H4 (cell line): Measurements from ENCODE around the gene TUBA3E. TPM values are rescaled to one million over a fixed set of nuclear protein-coding genes. Genes with fewer than 3 reads are reported as not detected.
"Not testable (repeated sequence)": the region's sequence is repeated elsewhere in the genome, so short reads cannot be mapped to it uniquely, and the experiment has no call there.

Source experiments
- DNase-seq: peaks from one replicate; pipeline ENCODE4 v3.0.0-alpha.2; 2015; ENCODE audit warnings: low spot score
- total RNA-seq: library from RNA; depleted of rRNA; stranded (reverse); fragments of >200 nt; shearing (Covaris generic); gene quantifications from 2 replicates; pipeline ENCODE4 v1.2.3, GENCODE V29; 2014; rRNA removed

The TUBA3E gene
- total RNA-seq, 1 experiment from 2014 or later = 0.10 TPM

DNA sequence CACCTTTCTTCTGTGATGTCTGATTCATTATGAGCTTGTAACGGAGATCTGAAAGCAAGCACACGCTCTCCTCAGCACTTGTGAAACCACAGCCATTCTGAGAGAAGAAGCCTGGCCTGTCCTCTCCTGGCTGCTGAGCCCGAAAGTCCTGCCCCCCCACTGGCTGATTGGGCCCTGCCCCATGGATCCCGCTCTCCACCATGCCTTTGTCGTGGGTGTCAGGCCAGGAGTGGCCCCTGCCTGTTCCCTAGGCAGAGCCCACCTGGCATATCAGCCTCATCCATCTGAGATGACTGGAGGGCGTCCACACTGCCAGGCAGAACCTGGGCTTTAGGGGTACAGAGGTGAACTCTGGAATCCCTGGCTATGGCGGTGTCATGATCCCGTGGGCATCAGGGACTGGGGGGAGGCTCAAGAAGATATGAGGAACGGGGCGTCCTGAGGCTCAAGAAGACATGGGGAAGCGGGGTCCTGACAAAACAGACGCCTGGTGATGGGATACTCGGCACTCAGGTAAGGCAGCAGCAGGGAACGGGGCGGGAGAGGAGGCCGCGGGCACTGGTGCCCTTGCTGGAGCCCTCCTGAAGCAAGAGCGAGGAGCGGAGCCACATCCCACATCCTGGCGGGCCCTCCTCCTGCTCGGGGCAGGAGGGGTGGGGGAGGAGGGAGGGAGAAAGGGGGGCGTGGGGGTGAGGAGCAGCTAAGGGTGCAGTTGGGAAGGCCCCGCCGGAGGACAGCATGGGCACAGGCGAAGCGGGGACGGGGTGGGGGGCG is 54.8 kb downstream of the TUBA3E start:
- DNase-seq = not testable (repeated sequence)

DNA sequence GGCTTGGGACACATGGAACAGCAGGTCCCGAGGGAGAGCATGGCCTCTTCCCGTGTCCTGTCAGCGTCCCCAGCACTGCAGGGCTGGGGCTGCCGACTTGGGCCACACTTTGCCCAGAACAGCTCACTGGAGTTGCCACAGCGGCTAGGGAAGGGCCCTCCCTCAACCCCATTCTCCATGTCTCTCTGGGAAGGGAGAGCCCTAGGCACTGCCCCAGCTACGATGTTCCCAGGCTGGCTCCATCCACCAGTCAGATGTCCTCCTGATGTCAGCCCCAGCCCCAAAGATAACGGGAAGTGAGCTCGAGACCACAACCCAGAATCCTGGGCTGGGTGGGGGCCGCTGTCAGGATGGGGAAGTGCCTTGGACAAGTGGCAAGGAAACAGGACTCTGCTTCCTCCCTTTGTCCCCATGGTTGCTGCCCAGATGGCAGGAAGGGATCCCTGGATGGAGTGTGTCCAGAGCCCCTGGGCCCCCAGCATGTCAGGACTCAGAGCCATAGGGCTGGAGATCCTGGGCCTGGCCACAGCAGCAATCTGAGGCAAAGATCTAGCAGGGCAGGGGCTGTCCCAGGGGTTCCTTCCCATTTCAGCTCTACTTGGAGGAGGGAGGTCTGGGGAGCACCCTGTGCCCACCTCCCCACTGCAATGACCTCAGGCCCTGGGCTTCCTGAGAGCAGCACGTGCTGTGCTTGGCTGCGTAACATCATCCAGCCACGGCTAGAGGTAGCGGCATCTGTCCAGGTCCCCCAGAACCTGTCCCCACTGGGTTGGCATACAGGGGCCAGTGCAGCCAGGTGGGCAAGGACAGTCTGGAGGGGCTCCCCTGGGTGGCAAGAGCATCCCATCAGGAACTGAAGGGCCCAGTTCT is 55.6 kb downstream of the TUBA3E start:
- not testable (repeated sequence) for DNase-seq

Other genes with a start within 250 kb of the TUBA3E start
- gene RAB6C, start 218.8 kb downstream of the TUBA3E start, total RNA-seq = not detected in 2 replicates
- gene POTEF, start 69.2 kb downstream of the TUBA3E start, total RNA-seq = 1.9 and 2.1 TPM in 2 replicates
- gene CCDC74B, start 53.3 kb downstream of the TUBA3E start, total RNA-seq = 13.7 and 49.5 TPM in 2 replicates
- 17.8 and 20.6 TPM in 2 replicates for gene SMPD4, start 16.8 kb downstream of the TUBA3E start, total RNA-seq
- 92.1 and 193 TPM in 2 replicates for gene MZT2B, start 16.2 kb downstream of the TUBA3E start, total RNA-seq
- 110 and 112 TPM in 2 replicates for gene IMP4, start 144.5 kb upstream of the TUBA3E start, total RNA-seq
- 14.1 and 15.7 TPM in 2 replicates for gene PTPN18, start 157.6 kb upstream of the TUBA3E start, total RNA-seq